HG03175 (cell line): Measurements from ENCODE around the gene KLF5.

Experiments used
- ATAC-seq: cut with Tn5 transposase; IDR thresholded peaks from one replicate; pipeline ENCODE4 v1.9.1; 2021; ENCODE audit warnings: mild to moderate bottlenecking, moderate library complexity; ENCODE audit not compliant: unreplicated experiment

KLF5 gene

GRCh38 chr13:73059460-73060250 is 850 bp downstream of the KLF5 start:
- peak; percentile 37 for ATAC-seq

DNA sequence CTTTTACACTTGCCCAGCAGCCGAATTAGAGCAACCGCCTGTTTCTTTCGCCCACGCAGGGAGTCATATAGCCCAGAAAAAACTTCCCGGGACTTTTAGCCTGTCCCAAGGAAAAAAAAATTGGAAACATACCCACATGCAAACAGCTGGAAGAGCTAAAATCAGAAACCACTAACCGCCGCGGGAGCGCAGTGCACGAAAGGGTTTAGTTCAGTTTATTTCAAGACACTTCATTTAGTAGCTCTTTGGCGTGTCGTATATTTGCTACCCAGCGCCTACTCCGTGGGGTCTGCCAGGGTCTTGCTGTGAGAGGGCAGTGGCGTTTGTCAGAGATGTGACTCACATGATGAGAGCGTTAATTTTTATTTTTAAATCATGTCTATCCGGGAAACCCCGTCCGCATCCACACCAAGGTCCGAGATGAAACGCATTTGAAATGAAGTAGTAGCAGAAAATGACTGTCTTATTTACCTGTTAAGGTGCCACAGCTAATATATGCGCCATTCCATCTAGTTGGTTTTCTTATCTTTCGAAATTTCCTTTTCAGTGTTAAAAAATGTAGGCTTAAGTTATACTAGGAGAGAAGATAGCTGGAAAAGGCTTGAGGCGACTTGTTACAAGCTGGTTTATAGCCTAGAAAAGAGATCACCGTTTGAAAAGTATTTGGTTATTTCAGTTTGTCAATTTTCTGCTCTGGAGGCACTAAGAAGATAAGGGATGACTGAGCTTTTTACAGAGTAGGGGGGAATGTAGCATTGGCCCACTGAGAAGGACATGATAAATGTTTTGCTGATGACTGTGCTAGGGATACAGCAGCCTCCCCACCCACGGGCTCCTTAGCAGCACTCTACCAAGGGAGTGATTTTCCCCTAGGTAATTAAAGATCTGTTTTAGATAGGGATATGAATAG is 1.7 kb downstream of the KLF5 start:
- no peak for ATAC-seq

GRCh38 chr13:73061473-73061872 is 2.7 kb downstream of the KLF5 start:
- no peak for ATAC-seq

DNA sequence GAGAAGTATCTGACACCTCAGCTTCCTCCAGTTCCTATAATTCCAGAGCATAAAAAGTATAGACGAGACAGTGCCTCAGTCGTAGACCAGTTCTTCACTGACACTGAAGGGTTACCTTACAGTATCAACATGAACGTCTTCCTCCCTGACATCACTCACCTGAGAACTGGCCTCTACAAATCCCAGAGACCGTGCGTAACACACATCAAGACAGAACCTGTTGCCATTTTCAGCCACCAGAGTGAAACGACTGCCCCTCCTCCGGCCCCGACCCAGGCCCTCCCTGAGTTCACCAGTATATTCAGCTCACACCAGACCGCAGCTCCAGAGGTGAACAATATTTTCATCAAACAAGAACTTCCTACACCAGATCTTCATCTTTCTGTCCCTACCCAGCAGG is 3.1 kb downstream of the KLF5 start:
- no peak for ATAC-seq

DNA sequence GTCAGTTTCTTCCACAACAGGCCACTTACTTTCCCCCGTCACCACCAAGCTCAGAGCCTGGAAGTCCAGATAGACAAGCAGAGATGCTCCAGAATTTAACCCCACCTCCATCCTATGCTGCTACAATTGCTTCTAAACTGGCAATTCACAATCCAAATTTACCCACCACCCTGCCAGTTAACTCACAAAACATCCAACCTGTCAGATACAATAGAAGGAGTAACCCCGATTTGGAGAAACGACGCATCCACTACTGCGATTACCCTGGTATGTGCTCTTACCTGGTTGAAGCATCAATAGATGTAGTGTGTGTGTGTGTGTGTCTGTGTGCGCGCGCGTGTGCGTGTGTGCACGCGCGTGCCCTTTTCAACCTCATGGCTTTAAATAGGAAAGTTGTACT is 3.7 kb downstream of the KLF5 start:
- ATAC-seq = no peak

DNA sequence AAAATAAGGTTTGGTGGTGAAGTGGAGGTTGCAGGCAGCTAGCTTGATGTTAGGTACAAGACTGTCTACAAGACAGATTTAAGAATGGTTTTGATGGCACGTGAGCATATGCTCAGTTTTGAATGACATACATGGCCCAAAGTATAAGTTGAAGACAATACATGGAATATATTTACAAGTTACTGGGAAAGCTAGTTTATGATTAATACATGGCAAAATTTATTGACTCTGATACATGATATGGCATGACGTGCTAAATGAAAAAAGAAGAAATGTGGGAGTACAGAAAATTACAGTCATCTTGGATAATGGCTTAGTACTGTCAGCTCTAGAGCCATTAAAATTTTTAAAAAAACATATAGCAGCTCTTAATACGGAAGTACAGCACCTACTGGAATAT is 4.4 kb downstream of the KLF5 start:
- no peak for ATAC-seq

DNA sequence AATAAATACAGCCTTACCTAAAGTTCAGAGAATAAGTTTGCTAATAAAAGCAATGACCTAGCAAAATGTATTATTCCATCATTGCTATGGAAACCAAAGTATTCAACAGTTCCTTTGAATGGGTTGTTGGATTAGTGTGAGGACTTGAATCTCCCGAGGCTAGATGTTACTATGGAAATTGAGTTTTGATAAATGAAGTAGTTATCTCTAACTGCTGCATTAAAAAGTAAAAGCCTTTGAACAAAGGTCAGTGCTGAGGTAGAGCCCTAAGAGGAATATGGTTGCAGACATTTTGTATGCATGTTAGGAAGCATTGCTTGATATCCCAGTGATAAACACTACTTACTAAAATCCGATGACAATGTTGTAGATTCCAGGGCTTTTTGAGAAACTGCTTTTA is 6.2 kb downstream of the KLF5 start:
- ATAC-seq = no peak

DNA sequence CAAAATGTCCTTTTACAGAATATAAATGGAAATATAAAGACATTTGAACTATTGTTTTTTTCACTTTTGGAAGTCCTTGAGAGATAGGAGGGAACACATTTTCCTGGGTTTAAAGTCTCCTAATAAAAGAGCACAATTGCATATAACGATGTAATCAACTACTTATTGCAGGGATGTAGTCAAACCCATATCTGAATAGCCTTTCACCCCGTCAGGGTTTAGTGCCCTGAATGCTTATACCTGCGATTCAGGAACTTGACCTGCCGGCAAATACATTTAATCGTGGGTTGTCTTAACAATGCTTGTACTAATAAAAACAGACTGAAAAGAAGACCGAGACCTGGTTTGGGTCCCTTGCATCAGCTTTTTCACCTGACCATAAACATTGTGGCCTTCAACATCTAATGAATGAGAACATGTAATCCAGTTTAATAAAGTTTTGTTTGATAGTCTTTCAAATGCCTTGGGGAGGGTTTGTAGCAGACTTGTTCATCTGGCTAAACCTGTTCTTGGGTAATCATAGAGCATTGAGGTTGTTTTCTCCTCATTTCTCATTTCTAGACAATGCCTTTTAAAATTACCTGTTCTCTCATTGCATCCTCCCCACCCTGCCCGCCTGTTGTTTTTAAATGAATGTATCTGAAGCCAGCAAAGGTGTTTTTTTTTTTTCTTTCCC is 7.0 kb downstream of the KLF5 start:
- ATAC-seq = no peak

- ATAC-seq = no peak
Observed at GRCh38 chr13:73069206-73069805, 10.5 kb downstream of the KLF5 start.

DNA sequence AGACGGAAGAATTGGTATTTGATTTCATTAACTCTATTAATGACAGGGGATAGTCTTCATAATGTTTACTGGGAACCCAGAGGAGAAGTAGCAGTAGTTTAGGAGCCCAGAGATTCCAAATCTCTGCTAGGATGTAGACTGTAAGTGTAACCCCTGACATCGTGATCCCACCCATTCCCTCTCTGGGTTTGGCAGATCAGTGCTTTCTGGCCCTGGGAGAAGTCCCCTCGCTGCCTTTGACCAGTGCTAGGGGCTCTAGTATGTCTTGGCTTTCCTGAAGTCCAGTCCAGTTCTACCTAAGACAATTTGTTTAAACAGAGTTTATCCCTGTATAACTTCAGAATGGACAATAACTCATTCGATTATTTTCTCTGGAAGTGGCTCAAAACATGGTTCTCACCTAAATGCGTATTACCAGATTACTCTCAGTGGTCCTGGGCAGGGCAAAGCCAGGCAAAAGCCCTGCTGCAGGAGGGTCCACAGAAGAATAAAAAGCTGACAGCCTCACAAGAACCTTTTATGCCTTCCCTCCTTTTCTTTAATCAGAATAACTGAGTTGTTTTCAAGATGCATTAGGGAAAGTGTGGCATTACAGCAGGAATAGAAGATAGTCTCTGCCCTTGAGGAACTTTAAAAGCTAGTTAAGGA is 11.8 kb downstream of the KLF5 start:
- no peak for ATAC-seq

DNA sequence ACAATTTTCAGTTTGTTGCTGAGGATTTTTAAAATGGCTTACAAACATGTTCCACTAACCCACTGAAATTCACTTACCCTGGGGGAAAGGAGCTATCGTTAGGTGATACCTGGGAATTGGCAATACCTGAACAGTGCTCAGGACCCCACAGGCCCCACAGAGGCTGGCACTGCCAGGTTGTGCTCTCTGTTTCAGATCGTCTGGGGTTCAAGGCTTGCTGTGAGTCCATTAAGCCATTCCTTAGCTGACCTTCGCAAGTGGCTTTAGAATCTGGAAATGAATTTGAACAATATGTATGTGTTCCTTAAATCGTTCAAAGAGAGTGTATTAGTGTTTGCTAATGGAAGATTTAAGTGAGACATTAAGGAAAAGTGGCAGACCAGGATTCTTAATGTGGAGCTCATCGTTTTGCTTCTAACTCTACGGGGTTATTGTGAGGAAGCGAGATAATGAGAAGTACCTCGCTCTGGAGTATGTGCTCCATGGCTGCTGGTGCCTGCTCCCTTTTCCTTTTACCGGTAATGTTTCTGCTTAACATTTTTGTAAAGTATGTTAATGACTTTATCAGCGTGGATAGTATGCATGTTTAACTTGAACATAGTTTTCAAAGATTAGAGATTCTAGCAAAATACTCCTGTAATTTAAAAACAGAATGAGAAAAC is 13.6 kb downstream of the KLF5 start:
- ATAC-seq = no peak

DNA sequence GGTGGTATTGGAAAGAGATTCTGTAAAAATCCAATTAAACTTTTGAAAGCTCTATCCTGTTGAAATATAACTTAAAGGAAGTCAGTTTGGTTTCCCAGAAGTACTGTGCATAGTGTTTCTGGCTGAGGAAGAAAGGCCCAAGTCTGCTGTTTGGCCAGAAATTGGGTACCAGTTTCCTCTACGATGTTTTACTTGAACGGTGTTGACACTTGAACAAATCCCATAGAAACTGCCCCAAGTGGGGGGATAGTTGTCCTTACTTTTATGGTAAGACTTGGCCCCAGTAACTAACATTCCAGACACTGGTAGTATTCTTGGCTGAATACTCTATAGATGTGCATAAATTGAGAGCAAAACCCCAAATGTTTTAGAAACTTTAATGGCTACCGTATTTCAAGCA is 14.2 kb downstream of the KLF5 start:
- ATAC-seq = no peak

GRCh38 chr13:73074014-73074413 is 15.2 kb downstream of the KLF5 start:
- ATAC-seq = no peak

DNA sequence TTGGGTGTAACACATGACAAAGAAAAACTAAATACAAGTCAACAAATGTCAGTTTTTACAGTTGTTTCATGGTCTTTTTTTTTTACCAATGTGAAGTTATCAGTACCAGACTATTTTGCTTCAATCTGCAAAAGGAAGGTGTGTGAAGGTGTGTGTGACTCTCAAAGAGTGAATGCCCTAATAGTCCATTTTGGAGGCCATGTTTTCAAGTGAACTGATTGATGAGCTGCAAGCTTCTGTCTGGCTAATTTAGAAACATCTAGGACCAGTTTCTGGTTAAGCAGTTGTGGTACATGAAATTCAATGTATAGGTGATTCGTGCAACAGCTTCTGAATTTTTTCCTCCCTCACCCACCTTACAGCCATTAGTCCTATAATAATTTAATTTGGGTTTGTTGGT is 16.1 kb downstream of the KLF5 start:
- no peak for ATAC-seq

DNA sequence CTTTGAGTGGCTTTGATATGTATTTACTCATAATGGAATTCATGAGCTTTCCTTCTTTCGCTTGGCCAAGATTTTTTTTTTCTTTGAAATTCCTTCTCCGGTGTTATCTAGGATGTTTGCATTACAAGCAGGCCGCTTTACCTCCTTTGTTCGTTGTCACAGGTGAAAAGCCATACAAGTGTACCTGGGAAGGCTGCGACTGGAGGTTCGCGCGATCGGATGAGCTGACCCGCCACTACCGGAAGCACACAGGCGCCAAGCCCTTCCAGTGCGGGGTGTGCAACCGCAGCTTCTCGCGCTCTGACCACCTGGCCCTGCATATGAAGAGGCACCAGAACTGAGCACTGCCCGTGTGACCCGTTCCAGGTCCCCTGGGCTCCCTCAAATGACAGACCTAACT is 16.7 kb downstream of the KLF5 start:
- no peak for ATAC-seq

DNA sequence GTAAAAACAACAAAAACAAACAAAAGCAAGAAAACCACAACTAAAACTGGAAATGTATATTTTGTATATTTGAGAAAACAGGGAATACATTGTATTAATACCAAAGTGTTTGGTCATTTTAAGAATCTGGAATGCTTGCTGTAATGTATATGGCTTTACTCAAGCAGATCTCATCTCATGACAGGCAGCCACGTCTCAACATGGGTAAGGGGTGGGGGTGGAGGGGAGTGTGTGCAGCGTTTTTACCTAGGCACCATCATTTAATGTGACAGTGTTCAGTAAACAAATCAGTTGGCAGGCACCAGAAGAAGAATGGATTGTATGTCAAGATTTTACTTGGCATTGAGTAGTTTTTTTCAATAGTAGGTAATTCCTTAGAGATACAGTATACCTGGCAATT is 17.1 kb downstream of the KLF5 start:
- ATAC-seq = no peak

DNA sequence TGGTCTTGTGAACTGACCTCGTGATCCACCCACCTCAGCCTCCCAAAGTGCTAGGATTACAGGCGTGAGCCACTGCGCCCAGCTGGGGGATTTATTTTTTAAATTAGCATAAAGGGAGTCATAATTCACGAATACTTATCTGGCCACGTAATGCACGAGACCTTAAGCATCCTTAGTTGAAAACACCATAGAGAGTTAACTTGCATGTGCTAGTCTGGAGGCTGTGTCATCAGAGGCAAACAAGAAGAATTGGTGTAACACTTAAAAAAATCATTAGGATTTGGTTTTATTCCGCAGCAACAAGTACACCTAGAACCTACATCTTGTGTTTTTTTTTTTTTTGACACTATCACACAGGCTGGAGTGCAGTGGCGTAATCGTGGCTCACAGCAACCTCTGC is 19.1 kb downstream of the KLF5 start:
- ATAC-seq = no peak

DNA sequence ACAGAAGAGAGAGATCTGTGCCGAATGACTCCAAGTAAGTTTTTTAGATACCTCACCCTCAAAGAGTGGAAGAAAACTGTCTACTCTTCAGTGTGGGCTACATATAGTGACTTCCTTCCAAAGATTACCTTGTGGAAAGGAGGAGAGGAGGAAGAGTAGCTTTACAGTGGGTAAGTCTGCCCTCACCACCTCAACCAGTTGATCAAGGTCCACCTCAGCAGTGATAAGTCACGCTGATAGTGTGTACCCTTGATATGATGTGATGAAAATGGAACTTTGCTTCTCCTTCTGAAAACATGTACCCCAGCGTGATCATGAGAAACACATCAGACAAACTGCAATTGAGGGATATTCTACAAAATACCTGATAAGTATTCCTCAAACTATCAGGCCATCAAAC is 20.6 kb downstream of the KLF5 start:
- no peak for ATAC-seq

DNA sequence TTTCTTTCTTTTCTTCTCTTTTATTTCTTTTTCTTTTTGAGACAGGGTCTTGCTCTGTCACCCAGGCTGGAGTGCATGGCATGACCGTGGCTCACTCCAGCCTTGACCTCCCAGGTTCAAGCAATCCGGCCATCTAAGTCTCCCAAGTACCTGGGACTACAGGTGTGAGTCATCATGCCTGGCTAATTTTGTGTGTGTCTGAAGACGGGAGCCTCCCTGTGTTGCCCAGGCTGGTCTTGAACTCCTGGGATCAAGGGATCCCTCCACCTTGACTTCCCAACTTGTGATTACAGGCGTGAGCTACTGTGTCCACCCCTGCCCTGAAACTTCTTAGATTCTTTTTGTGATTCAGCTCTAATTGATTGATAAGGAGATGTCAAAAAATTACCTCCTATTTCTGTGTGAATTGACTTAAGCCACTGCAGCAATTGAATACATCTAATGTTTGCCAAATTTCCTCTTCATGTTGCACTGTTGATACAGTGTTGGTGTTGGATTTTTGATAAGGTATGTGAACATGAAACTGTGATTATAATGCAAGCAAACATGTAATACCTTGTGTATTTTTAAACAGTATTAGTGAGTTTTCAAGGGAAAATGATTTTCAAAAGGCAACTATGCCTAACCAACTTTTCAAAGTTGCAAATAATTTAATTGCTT is 22.6 kb downstream of the KLF5 start:
- ATAC-seq = no peak

- ATAC-seq = no peak
Observed at GRCh38 chr13:73082471-73082870, 23.7 kb downstream of the KLF5 start.
